CD4-positive, alpha-beta T cell treated with Interleukin-17A for 4 hours (primary cell): ENCODE results near the gene PLD3.
"Not testable (repeated sequence)": the region's sequence is repeated elsewhere in the genome, so short reads cannot be mapped to it uniquely, and the experiment has no call there.

Experiments
- DNase-seq: peaks from one replicate; pipeline ENCODE4 v3.0.0-alpha.2; 2020; ENCODE audit warnings: mixed read lengths

PLD3 gene

DNA sequence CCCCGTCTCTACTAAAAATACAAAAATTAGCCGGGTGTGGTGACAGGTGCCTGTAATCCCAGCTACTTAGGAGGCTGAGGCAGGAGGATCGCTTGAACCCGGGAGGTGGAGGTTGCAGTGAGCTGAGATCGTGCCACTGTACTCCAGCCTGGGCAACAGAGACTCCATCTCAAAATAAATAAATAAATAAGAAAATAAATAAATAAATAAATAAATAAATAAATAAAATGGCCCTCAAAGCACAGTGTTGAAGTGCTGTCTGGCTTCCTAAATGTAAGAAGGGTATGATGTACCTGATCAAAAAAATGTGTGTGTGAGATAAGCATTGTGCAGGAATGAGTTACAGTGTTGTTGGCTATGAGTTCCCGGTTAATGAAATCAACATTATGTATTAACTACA is 15.4 kb upstream of the PLD3 start:
- DNase-seq = not testable (repeated sequence)

GRCh38 chr19:40335101-40335500 is 13.4 kb upstream of the PLD3 start:
- DNase-seq = no peak

GRCh38 chr19:40335855-40336600 is 12.5 kb upstream of the PLD3 start:
- no peak for DNase-seq

DNA sequence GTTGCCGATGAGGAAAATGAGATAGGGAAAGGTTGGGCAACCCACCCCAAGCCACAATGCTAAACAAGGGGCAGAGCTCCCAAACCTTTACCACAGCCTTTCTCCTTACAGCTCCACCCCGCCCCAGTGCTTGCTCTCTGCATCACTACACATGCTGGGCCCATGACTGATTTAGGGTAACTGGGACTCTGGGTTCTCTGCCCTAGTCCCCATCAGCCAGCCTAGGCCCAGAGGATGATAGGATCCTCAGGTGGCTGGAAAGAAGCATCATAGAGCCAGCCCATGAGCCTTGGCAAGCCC is 11.9 kb upstream of the PLD3 start:
- no peak for DNase-seq

DNA sequence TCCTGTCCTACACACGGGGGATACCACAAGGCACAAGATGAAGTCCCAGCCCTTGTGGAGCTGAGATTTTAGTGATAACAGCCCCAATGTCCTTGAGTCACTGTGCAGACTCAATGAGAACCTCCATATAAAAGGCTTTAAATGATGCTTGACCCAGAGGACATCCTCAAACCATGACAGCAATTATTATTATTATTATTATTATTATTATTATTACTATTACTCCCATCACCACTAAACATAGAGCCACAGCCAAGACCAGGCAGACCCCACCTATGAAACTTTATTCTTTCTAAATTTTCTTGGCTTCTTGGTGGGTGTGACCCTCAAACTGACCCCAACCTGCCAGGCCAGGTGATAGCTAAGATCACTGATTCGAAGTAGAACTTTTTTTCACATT is 11.4 kb upstream of the PLD3 start:
- DNase-seq = no peak

GRCh38 chr19:40337594-40337993 is 10.9 kb upstream of the PLD3 start:
- no peak for DNase-seq

GRCh38 chr19:40339018-40339728 is 9.3 kb upstream of the PLD3 start:
- DNase-seq = no peak

DNA sequence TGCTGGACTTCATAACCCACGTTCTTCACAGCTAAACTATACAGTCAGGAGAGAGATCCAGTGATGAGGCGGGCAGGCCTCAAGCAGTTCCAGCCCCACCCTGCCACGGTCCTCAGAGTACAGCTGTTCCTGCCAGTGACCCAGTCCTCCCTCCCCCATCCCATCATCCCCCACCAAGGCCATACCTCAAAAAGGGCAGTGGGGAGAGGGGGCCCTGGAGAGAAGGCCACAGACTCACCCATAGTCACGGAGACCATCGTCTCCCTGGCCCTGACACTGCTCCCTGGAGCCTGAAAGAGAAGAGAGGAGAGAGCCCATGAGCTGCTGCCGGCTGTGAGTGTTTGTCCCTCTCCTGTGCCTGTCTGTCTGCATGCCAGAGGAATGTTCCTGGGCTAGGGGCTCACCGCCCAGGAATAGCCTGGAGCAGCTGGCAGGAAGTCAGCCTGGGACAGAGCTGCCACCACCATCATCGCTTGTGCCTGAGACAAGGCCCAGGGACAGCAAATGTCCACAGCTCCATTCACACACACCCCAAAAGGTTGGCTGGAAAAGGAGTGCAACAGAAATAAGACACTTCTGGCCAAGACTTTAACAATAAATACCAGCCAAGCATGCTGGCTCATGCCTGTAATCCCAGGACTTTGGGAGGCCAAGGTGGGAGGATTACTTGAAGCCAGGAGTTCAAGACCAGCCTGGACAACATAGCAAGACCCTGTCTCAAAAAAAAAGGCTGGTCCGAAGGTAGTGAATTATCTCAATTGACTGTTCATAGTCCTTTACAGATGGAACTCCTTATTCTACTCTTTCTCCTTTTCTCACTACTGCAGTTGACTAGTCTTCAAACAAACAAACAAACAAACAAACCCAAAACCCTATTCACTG is 6.7 kb upstream of the PLD3 start:
- DNase-seq = no peak

- no peak for DNase-seq
Measured at GRCh38 chr19:40342644-40343311, 5.7 kb upstream of the PLD3 start.

- no peak for DNase-seq
Measured at GRCh38 chr19:40344422-40344821, 4.1 kb upstream of the PLD3 start.

- DNase-seq = no peak
Measured at GRCh38 chr19:40348961-40349507, 539 bp downstream of the PLD3 start.

DNA sequence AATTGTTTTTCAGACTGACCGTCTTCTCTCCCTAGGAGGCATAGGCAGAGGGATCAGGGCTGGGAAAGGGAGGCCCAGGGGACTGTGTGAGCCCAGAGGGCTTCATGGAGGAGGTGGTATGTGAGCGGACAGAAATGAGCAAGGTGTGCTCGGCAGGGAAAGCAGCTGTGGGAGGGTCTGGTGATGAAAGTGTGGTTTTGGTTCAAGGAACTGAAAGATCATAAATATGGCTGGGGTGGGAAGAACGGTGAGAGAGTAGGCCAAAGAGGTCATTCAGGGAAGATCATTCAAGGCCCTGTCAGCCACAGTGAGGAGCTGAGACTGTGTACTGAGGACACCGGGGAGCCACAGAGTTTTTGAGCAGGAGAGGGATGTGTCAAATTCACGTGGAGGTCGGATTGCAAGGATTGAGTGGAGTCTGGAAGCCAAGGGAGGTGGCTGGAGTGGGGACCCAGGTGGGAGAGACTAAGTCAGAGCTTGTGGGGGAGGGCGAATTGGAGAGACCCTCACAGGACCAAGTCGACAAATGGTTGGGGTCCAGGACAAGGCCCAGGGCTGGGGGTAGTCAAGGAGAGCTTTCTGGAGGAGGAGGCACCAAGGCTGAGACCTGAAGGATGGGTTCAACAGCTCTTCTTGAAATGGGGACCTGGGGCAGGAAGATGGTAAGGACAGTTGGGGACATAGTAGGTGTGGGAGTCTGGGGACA is 7.6 kb downstream of the PLD3 start:
- no peak for DNase-seq

DNA sequence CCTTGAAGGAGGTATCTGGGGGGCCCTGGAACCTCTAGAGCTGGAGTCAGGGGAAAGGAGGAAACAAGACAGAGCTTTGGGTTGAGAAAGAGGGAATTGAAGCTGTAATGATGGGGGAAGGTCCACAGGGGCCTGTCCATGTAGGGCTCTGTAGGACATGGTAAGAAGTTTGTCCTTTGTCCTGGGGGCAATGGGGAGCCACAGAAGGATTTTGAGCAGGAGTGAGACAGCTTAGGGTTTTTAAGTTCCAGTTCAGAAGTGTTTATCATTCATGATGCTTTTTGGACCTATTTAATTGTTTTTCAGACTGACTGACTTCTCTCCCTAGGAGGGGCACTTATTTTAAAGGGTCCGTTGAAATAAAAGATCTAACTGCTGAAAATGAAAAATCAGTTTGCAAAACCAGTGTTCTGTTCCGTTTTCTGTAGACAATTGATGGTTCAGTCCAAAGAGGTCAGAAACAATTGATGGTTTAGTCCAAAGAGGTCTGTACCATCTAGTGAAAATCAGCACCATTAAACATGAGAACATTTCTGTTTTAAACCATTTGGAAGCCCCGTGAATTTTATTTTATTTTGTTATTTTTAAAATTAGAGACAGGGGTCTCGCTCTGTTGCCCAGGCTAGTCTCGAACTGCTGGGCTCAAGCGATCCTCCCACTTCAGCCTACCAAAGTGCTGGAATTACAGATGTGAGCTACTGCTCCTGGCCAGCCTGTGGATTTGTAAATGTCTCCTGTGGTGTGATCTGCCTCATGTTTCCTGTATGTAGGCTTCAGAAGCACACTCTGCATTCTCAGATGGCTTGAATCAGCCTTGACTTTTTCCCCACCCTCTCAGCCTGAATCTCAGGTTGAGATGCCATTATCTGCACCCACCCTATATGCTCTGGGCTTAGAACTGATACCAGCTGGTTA is 8.4 kb downstream of the PLD3 start:
- DNase-seq = no peak

GRCh38 chr19:40357640-40358039 is 9.1 kb downstream of the PLD3 start:
- DNase-seq = no peak

DNA sequence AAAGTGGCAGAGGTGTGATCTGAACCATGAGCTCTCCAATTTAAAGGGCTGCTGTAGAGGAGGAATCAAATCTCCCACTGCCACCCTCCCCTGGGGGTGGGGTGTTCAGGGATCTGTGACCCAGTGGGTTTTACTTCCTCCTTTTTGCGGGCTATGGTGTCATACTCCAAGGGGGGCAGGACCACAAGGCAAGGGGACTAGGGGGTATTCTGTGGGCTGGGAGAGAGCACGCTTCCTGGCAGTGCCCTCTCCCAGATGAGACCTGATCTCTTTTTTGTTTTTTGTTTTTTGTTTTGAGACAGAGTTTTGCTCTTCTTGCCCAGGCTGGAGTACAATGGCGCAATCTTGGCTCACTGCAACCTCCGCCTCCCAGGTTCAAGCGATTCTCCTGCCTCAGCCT is 10.3 kb downstream of the PLD3 start:
- DNase-seq = no peak

DNA sequence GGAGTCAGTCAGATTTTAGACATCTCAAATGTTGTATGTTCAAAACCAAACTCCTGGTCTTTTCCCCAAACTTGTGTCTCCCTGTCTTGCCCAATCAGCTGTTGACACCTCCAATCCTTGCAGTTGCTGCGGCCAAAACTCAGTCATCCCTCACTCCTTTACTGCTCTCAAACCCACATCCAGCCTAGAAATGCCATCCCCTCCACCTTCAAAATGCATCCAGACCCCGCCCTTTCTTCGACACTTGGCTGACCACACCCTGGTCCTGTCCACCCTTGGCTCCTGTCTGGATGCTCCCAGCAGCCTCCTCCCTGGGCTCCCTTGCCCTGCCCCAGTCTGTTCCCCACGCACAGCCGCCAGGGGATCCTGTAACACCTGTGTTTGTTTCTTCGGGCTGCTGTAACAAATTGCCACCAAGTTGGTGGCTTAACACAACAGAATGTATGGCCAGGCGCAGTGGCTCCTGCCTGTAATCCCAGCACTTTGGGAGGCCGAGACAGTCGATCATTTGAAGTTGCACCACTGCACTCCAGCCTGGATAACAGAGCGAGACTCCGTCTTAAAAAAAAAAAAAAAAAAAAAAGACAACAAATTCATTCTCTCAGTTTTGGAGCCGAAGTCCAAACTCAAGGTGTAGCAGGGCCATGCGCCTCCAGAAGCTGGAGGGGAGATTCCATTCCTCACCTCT is 11.7 kb downstream of the PLD3 start:
- DNase-seq = no peak

DNA sequence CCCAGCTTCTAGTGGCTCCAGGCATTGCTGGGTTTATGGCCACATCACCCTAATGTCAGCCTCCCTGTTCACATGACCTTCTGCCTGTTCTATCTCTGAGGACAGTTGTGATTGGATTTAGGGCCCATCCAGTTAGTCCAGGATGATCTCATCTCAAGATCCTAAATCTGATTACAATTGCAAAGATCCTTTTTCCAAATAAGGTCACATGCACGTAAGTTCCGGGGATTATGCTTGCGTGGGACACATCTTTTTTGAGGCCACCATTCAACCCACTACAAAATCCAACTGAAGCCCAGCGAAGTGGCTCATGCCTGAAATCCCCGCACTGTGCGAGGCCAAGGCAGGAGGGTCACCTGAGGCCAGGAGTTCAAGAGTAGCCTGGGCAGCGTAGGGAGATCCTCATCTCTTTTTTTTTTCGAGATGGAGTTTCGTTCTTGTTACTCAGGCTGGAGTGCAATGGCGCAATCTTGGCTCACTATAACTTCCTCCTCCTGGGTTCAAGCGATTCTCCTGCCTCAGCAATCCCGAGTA is 12.3 kb downstream of the PLD3 start:
- no peak for DNase-seq

GRCh38 chr19:40362160-40362559 is 13.7 kb downstream of the PLD3 start:
- no peak for DNase-seq

GRCh38 chr19:40363069-40363468 is 14.6 kb downstream of the PLD3 start:
- DNase-seq = no peak

GRCh38 chr19:40365010-40365409 is 16.5 kb downstream of the PLD3 start:
- no peak for DNase-seq
